IPS-NIHi11 (cell line): ENCODE data around the gene SETD1A.
A peak's percentile ranks its signal among the peaks of the same experiment; 100 is the strongest.

Experiments
- DNase-seq: peaks from one replicate; pipeline ENCODE4 v3.0.0; 2012; ENCODE audit warnings: mixed read lengths, low spot score

SETD1A gene

GRCh38 chr16:31020536-31020935, 63.0 kb downstream of the SETD1A start:
- no peak for DNase-seq

GRCh38 chr16:31022544-31023251, 65.1 kb downstream of the SETD1A start:
- DNase-seq: no peak

GRCh38 chr16:31023252-31023602, 65.7 kb downstream of the SETD1A start:
- no peak for DNase-seq

- DNase-seq: no peak
Measured at GRCh38 chr16:31023627-31024226, 66.2 kb downstream of the SETD1A start.

GRCh38 chr16:31025339-31025738, 67.8 kb downstream of the SETD1A start:
- DNase-seq: no peak

- no peak for DNase-seq
Measured at GRCh38 chr16:31029272-31029671, 71.7 kb downstream of the SETD1A start.

- no peak for DNase-seq
Measured at GRCh38 chr16:31031276-31031675, 73.7 kb downstream of the SETD1A start.

- peak; percentile 95 for DNase-seq
Measured at GRCh38 chr16:31032736-31033708, 75.5 kb downstream of the SETD1A start, which contains the start of gene STX4. TSS of gene STX4 (plus strand) at chr16:31033558. CDS start at chr16:31033806, 248 bp downstream.

GRCh38 chr16:31033709-31034492, 76.3 kb downstream of the SETD1A start:
- peak; percentile 96 for DNase-seq
